GM19468 (cell line): ENCODE data around the gene LILRB2.
"Not testable (repeated sequence)": the region's sequence is repeated elsewhere in the genome, so short reads cannot be mapped to it uniquely, and the experiment has no call there.

Experiments used
- ATAC-seq: cut with Tn5 transposase; IDR thresholded peaks from one replicate; pipeline ENCODE4 v1.9.1; 2021; ENCODE audit warnings: mild to moderate bottlenecking, moderate library complexity, moderate number of reproducible peaks; ENCODE audit not compliant: unreplicated experiment; ENCODE audit errors: extremely low read depth

Gene LILRB2

DNA sequence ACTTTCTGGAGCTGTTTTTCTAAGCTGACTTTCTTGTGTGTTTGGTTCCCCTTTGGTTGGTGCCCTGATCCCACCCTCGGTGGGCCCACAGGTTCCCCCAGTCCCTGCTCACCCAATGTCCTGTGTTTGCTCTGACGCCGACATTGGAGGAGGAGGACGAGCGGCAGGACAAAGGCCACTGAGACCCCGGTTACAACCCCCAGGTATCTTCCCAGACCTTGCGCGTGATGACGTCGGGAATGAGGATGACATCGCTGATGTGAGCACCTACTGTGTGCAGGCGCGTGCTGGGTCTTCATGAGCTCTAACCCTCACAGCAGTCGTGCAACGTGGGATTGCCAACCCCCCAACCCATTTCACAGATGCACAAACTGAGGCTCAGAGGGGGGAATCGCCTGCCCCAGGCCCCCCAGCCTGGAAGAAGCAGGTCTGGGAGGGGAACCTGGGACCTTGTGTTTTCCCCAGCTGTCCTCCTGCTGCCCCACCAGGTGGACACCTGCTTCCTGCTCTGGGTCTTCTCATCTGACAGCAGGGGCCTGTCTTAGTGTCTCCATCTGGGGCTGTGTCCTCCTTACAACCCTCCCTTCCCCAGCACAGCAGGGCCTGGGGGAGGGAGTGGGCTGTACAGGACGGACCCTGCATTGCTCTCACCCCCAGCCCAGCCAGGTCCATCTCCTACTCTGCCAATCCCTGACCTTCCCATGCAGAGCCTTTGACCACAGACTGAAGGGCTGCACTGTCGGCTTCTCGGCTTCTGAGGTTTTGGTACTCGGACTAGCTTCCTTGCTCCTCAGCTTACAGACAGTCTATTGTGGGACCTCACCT, 33.6 kb downstream of the LILRB2 start:
- no peak for ATAC-seq

DNA sequence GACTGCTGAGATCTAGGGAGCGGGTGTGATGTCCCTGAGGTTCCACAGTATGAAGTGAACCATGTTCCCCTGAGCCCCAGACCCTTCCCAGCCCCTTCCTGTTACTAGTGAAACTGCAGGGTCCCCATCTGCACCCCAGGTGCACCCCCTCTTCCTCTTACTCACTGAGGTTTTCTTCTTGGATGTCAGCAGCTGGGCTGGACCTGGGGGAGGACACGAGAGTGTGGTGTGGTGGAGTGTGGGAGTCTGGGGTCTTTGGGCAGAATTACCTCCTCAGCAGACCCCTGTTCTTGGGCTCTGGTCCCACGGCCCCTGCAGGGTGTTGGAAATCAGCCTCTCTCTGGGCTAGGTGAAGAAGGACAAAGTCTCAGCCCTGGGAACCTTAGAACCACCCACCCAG, 35.0 kb downstream of the LILRB2 start:
- no peak for ATAC-seq

DNA sequence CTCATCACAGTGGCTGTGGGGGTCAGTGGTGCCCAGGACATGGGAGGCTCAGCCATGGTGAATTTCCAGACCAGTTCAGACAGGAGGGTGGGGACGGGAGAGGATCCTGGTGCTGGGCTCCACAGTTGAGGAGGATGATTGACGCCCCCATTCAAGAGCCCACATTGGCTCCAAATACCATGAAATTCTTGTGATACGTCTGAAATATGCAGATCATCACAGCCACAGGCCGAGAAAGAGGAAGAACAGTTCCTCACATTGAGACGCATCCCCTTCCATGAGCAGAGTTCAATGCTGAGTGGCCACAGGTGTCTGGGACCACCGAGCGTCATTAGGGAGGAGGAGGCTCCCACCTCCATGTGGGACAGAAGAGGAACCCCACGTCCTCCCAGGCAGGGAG, 37.1 kb downstream of the LILRB2 start:
- not testable (repeated sequence) for ATAC-seq

DNA sequence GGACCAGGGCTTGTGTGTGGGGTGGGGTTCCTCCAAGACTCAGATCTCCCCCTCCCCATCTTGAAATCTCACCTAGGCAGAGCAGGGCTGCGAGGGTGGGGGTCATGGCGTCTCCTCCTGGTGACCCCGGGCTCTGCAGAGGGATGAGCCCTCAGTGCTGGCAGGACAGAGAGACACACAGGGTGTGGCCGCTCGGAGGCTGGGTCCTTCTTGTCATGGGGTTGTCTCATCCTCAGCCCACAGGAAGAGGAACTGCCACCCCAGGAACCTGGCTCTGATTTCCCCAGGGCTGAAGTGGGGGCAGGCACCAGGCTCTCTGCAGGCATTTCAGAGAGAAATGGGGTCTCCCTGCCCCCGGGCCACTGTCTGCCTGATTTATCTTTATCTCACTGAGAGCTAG, 38.3 kb downstream of the LILRB2 start, which contains the start of gene LILRA6:
LILRA6 (minus strand) TSS at position 145 of the 400 bp plus-strand sequence.
- ATAC-seq = not testable (repeated sequence)

DNA sequence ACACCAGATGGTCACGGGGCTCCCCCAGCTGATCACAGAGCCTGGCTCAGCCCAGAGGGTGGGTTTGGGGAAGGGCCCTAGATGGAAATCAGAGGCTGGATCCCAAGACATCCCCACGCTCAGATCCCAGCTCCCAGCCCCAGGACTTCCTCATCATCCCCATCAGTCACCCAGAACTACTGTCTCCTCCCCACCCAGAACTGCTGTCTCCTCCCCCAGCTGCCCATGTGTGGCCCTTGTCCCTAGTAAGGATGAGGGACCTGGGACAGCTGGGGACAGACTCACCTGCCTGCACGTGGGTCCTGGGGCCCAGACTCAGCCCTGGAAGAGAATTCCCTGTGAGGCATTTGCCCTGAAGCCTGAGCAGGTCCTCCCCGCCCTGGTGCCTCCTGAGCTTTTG, 38.7 kb downstream of the LILRB2 start:
- ATAC-seq = not testable (repeated sequence)

DNA sequence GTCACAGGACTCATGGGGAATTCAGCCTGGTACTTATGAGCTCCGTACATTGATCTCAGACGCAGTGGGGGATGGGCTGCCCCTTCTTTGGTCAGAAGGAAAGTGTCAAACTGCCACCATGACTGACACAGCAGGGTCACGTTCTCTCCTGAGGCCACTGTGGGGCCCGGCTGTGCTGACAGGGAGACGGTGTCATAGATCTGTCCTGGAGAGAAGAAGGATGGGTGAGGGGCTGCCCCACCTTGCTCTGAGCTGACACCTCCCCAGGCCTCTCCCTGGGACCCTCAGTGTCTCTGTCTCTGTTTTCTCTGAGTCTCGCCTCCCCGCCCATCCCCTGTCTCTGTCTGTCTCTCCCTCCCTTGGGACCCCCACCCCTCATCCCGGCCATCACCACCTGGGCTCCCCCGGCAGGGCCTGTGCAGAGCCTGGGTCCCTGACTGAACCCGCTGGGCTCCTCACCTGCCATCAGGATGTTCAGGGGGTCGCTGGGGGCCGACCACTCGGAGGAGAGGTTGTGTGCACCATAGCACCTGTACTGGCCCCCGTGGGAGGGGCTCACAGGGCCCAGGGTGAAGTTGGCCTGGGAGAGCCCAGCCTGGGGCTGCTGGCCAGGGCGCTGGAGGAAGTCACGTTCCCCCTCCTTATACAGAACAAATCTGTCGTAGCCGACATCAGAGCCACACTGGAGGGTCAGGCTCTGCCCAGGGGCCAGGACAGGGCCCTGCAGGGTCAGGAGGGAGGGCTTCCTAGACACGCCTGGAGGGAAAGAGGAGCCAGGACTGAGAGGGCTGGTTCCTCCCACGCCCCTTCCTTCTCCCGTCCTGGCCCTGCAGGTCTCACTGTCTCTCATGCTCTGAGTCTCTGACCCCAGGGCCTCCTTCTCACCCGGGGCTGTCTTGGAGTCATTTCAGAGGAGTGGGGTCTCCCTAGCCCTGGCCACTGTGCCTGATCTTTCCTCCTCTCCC, 40.3 kb downstream of the LILRB2 start:
- ATAC-seq = not testable (repeated sequence)

DNA sequence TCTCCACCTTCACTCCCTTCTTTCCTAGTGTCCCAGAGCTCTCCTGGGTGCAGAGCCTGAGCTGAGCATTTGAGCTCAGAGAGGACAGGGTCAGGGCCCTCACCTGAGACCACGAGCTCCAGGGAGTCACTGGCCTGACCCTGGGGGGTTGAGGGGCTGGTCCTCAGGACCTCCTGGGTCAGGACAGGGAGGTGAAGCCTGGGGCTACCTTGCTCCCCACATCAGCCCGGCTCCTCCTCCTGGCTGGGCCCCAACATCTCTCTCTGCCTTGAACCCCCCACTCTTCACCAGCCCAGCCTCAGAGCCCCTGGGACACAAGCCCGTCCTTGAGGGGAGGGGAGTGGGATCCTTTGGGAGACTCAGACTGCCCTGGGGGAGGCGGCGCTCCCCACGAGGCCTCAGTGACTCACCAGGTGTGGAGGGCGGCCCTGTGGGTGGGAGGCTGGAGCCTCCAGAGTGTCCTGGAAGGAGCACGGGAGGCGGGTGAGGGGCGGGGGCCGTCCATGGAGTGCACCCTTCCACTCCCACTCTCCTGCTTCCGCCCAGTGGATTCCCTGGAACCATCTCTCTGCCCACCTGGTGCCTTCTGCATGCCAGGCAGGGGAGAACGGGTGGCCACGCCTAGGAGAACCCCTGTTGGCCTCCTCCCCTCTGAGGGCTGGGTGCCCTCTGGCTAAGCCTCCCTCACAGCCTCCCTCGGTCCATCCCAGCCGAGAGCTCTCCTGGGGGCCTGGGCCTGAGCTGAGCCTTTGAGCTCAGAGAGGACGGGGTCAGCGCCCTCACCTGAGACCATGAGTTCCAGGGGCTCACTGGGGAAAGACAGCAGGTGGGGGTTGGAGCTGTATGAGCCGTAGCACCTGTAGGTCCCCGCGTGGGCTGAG, 41.2 kb downstream of the LILRB2 start:
- ATAC-seq = not testable (repeated sequence)

DNA sequence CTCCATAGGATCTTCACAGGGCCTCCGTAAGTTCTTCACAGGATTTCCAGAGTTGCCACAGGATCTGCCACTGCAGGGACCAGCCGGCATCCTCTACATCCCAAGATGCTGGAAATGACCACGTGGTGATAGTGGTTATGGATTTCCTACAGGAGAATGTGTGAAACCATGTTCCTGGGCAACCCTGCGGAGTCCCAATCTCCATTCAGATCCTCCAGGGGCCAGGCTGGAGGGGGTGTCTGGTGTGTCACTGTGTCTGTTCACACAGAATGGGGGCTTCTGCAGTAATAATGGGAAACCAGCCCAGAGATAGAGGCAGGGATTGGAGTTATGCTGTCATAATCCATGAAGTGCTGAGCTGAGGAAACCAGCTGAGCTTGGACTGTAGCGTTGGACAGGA, 47.0 kb downstream of the LILRB2 start:
- no peak for ATAC-seq

DNA sequence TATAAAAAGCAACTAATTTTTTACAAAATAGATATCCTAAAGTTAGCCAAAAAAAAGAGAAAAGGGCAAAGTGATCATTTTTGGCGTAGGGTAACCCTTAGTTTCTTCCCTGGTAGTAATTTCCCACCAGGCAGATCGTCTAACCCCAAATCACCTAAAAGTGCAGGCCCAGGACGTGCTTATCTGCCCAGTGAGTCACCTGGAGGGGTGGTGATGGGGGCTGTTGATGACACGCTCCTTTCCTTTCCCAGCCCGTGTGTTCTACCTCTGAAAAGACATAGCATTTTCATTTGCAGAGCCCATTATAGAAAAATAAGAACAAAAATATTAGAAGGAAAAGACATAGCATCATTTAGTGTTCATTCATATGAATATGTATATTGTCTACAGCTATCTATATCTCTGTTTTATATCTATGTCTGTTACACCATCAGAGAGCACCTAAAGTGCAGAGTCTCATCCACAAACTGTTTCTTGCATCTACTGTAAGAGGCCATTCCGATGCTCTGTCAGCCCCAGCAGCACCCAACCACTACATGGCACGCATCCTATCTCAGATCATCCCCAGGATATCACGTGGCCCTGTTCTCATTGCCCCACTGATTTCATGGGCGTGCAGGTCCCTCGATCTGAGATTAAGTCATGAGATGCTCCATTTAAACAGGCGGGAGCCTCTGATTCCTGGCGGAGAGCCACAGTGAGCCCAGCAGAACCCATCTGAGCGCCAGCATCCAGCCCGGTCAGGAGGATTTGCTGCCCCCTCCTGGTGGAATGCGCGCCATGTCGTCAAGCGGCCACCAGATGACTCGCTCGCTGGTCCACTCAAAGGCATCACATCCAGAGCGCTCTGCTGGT, 49.6 kb downstream of the LILRB2 start:
- ATAC-seq = no peak

DNA sequence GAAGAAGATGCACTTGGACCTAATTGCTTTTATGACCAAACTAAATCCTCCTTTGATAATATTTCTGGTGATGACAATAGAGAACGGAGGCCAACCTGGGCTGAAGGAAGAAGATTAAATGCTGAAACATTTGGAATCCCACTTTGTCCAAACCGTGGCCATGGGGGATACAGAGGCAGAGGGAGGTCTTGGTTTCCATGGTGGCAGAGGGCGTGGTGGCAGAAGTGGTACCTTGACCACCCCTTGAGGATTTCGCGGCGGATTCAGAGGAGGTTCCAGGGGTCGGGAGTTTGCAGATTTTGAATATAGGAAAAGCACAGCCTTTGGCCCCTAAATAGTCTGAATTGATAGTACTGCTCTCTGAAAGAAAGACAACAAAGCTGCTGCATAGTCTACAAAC, 50.9 kb downstream of the LILRB2 start:
- ATAC-seq = no peak

DNA sequence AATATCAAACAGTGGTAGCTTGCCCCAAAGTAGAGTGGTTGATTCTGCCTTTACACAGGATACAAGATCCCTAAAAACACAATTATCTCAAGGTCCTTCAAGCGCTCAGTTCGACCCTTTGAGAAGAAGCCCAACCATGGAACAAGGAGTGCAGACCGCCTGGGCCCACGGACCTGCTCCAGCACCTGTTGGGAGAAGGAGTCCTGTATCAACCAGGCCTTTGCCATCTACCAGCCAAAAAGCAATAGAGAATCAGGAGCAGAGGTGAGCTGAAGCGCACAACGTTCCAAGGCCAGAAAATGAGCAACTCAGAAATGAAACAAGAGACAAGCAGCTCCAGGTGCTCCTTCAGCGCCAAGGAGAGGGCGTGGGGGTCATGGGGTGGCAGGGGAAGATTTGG, 51.8 kb downstream of the LILRB2 start:
- ATAC-seq = no peak

DNA sequence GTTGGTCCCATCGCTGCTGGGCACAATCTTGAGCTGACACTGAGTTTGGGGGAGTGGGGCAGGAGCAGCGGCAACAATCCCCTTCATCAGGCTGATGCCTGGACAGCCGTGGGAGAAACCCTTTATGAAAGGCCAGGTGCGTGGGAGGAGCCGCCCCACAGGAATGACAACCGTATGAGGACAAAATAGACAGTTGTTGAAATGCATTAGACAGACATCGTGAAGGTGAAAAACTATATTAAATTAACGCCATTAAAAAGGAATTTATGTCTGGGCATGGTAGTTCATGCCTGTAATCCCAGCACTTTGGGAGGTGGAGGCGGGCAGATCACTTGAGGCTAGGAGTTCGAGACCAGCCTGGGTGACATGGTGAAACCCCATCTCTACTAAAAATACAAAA, 56.3 kb downstream of the LILRB2 start:
- not testable (repeated sequence) for ATAC-seq

DNA sequence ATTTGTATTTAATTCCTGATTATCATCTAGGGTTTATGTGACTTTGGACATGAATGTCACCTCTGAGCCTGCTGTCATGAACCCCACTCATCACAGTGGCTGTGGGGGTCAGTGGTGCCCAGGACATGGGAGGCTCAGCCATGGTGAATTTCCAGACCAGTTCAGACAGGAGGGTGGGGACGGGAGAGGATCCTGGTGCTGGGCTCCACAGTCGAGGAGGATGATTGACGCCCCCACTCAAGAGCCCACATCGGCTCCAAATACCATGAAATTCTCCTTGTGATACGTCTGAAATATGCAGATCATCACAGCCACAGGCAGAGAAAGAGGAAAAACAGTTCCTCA, 57.0 kb downstream of the LILRB2 start:
- not testable (repeated sequence) for ATAC-seq
